ENCODE measurements around the gene LRRC47.

The LRRC47 gene

GRCh38 chr1:3785456-3786157 is 10.7 kb downstream of the LRRC47 start:
- ATAC-seq: no peak
- Mint-ChIP-seq H3K4me3 (no peak overlapping the region), H3K36me3 (ENCODE audit: low read depth) (peaks cover 39% of the 10 kb centered on the region), H3K9me3 (no peaks in the 10 kb centered on the region), H3K4me1 (peaks cover 19% of the 10 kb centered on the region), H3K27ac (no peak overlapping the region), H3K27me3 (no peaks in the 10 kb centered on the region)
- peak; percentile 29 for DNase-seq

- Mint-ChIP-seq H3K27ac (no peak overlapping the region), H3K27me3 (no peaks in the 10 kb centered on the region), H3K4me3 (no peak overlapping the region), H3K4me1 (peaks cover 19% of the 10 kb centered on the region), H3K36me3 (ENCODE audit: low read depth) (peaks cover 44% of the 10 kb centered on the region), H3K9me3 (no peaks in the 10 kb centered on the region)
- ATAC-seq (no peak), DNase-seq (no peak)
Observed at GRCh38 chr1:3785045-3785444, 11.3 kb downstream of the LRRC47 start.

- Mint-ChIP-seq H3K36me3 (ENCODE audit: low read depth) (peaks cover 47% of the 10 kb centered on the region), H3K4me1 (peaks cover 16% of the 10 kb centered on the region), H3K27me3 (no peaks in the 10 kb centered on the region), H3K27ac (no peak overlapping the region), H3K9me3 (no peaks in the 10 kb centered on the region), H3K4me3 (no peak overlapping the region)
- DNase-seq: no peak
- no peak for ATAC-seq
Observed at GRCh38 chr1:3783651-3784474, 12.4 kb downstream of the LRRC47 start.

- Mint-ChIP-seq H3K4me1 (peaks cover under 1% of the 10 kb centered on the region), H3K27me3 (no peaks in the 10 kb centered on the region), H3K9me3 (no peaks in the 10 kb centered on the region), H3K36me3 (ENCODE audit: low read depth) (peaks cover 38% of the 10 kb centered on the region), H3K4me3 (no peak overlapping the region), H3K27ac (no peak overlapping the region)
- no peak for ATAC-seq
- no peak for DNase-seq
Observed at GRCh38 chr1:3780901-3781300, 15.4 kb downstream of the LRRC47 start.

- ATAC-seq (no peak), DNase-seq (no peak)
- H3K36me3 Mint-ChIP-seq (ENCODE audit: low read depth): peaks cover 32% of the 10 kb centered on the region
- H3K9me3 Mint-ChIP-seq: no peaks in the 10 kb centered on the region
- H3K4me1 Mint-ChIP-seq: peaks cover 5% of the 10 kb centered on the region
- H3K27ac Mint-ChIP-seq: no peak overlapping the region
- H3K4me3 Mint-ChIP-seq: no peak overlapping the region
- no peaks in the 10 kb centered on the region for H3K27me3 Mint-ChIP-seq
Observed at GRCh38 chr1:3779912-3780416, 16.3 kb downstream of the LRRC47 start.

- Mint-ChIP-seq H3K27ac (no peak overlapping the region), H3K27me3 (no peaks in the 10 kb centered on the region), H3K36me3 (ENCODE audit: low read depth) (peaks cover 30% of the 10 kb centered on the region), H3K9me3 (no peaks in the 10 kb centered on the region), H3K4me1 (peaks cover 5% of the 10 kb centered on the region), H3K4me3 (no peak overlapping the region)
- DNase-seq (no peak), ATAC-seq (no peak)
Observed at GRCh38 chr1:3779265-3779911, 16.9 kb downstream of the LRRC47 start.

GRCh38 chr1:3778590-3779264 is 17.6 kb downstream of the LRRC47 start:
- no peak for DNase-seq
- H3K9me3 Mint-ChIP-seq: no peaks in the 10 kb centered on the region
- H3K27ac Mint-ChIP-seq: no peak overlapping the region
- ATAC-seq: no peak
- no peak overlapping the region for H3K4me3 Mint-ChIP-seq
- H3K4me1 Mint-ChIP-seq: peaks cover 5% of the 10 kb centered on the region
- no peaks in the 10 kb centered on the region for H3K27me3 Mint-ChIP-seq
- peaks cover 25% of the 10 kb centered on the region for H3K36me3 Mint-ChIP-seq (ENCODE audit: low read depth)

- DNase-seq (no peak), ATAC-seq (no peak)
- no peak overlapping the region for H3K27ac Mint-ChIP-seq
- H3K36me3 Mint-ChIP-seq (ENCODE audit: low read depth): peaks cover 25% of the 10 kb centered on the region
- no peaks in the 10 kb centered on the region for H3K9me3 Mint-ChIP-seq
- peaks cover 5% of the 10 kb centered on the region for H3K4me1 Mint-ChIP-seq
- H3K27me3 Mint-ChIP-seq: no peaks in the 10 kb centered on the region
- H3K4me3 Mint-ChIP-seq: no peak overlapping the region
Observed at GRCh38 chr1:3777647-3778589, 18.4 kb downstream of the LRRC47 start.

GRCh38 chr1:3777078-3777547 is 19.2 kb downstream of the LRRC47 start:
- H3K27me3 Mint-ChIP-seq: no peaks in the 10 kb centered on the region
- no peak for ATAC-seq
- H3K4me3 Mint-ChIP-seq: no peak overlapping the region
- H3K9me3 Mint-ChIP-seq: no peaks in the 10 kb centered on the region
- DNase-seq: no peak
- H3K36me3 Mint-ChIP-seq (ENCODE audit: low read depth): peaks cover 21% of the 10 kb centered on the region
- peaks cover 5% of the 10 kb centered on the region for H3K4me1 Mint-ChIP-seq
- no peak overlapping the region for H3K27ac Mint-ChIP-seq

- Mint-ChIP-seq H3K36me3 (ENCODE audit: low read depth) (peaks cover 14% of the 10 kb centered on the region), H3K27me3 (no peaks in the 10 kb centered on the region), H3K4me1 (peaks cover 10% of the 10 kb centered on the region), H3K27ac (no peak overlapping the region), H3K9me3 (no peaks in the 10 kb centered on the region), H3K4me3 (no peak overlapping the region)
- no peak for DNase-seq
- ATAC-seq: no peak
Observed at GRCh38 chr1:3776231-3776961, 19.9 kb downstream of the LRRC47 start.

- DNase-seq: peak; percentile 46
- Mint-ChIP-seq H3K9me3 (no peaks in the 10 kb centered on the region), H3K36me3 (ENCODE audit: low read depth) (peaks cover 10% of the 10 kb centered on the region), H3K27me3 (no peaks in the 10 kb centered on the region), H3K27ac (no peak overlapping the region), H3K4me1 (peaks cover 17% of the 10 kb centered on the region), H3K4me3 (no peak overlapping the region)
- ATAC-seq: peak; percentile 44
Observed at GRCh38 chr1:3775490-3776230, 20.6 kb downstream of the LRRC47 start.

GRCh38 chr1:3774946-3775489 is 21.3 kb downstream of the LRRC47 start:
- peaks cover 5% of the 10 kb centered on the region for H3K36me3 Mint-ChIP-seq (ENCODE audit: low read depth)
- peaks cover 19% of the 10 kb centered on the region for H3K4me1 Mint-ChIP-seq
- H3K27ac Mint-ChIP-seq: no peak overlapping the region
- no peaks in the 10 kb centered on the region for H3K27me3 Mint-ChIP-seq
- DNase-seq: no peak
- no peaks in the 10 kb centered on the region for H3K9me3 Mint-ChIP-seq
- ATAC-seq: no peak
- H3K4me3 Mint-ChIP-seq: no peak overlapping the region

Measured in activated naive CD8-positive, alpha-beta T cell treated with anti-CD3 and anti-CD28 coated beads, Interleukin-2, amount 50 U/mL, for 24 hours (primary cell).